Activated naive CD4-positive, alpha-beta T cell (primary cell): ENCODE measurements around the gene NTM.

Experiments
- DNase-seq, 4 experiments: peaks; one replicate each; lab custom pipeline; 2025; lab: John Stamatoyannopoulos, UW

Gene NTM

GRCh38 chr11:131964698-131965483 is 594.5 kb downstream of the NTM start:
- DNase-seq: no peak

GRCh38 chr11:131965504-131965903 is 595.1 kb downstream of the NTM start:
- no peak for DNase-seq

GRCh38 chr11:131966667-131967066 is 596.3 kb downstream of the NTM start:
- DNase-seq: no peak

GRCh38 chr11:131969261-131969660 is 598.8 kb downstream of the NTM start:
- DNase-seq: no peak

GRCh38 chr11:131973061-131973460 is 602.6 kb downstream of the NTM start:
- DNase-seq: no peak

- no peak for DNase-seq
These were observed 605.2 kb downstream of the NTM start for GRCh38 chr11:131975619-131976018.

GRCh38 chr11:131976021-131976420 is 605.6 kb downstream of the NTM start:
- DNase-seq: no peak

GRCh38 chr11:131977231-131977630 is 606.8 kb downstream of the NTM start:
- DNase-seq: no peak

GRCh38 chr11:131977854-131978253 is 607.4 kb downstream of the NTM start:
- no peak for DNase-seq

- no peak for DNase-seq
These were observed 607.9 kb downstream of the NTM start for GRCh38 chr11:131978351-131978750.

- no peak for DNase-seq
These were observed 608.9 kb downstream of the NTM start for GRCh38 chr11:131979364-131979763.

- no peak for DNase-seq
These were observed 609.8 kb downstream of the NTM start for GRCh38 chr11:131980199-131980598.

GRCh38 chr11:131980888-131981668 is 610.7 kb downstream of the NTM start:
- DNase-seq: no peak

GRCh38 chr11:131982154-131982553 is 611.7 kb downstream of the NTM start:
- DNase-seq: no peak

GRCh38 chr11:131985846-131986301 is 615.5 kb downstream of the NTM start:
- DNase-seq: no peak

GRCh38 chr11:131987703-131988102 is 617.3 kb downstream of the NTM start:
- no peak for DNase-seq

GRCh38 chr11:131991606-131992005 is 621.2 kb downstream of the NTM start:
- no peak for DNase-seq

- no peak for DNase-seq
These were observed 622.8 kb downstream of the NTM start for GRCh38 chr11:131993246-131993645.

- DNase-seq: no peak
These were observed 627.6 kb downstream of the NTM start for GRCh38 chr11:131998020-131998419.

GRCh38 chr11:131999084-131999483 is 628.7 kb downstream of the NTM start:
- DNase-seq: no peak

- no peak for DNase-seq
These were observed 629.5 kb downstream of the NTM start for GRCh38 chr11:131999955-132000354.

- DNase-seq: no peak
These were observed 635.5 kb downstream of the NTM start for GRCh38 chr11:132005887-132006286.

GRCh38 chr11:132006884-132007580 is 636.6 kb downstream of the NTM start:
- no peak for DNase-seq
